Upper lobe of left lung (tissue), 4 donors: ENCODE results near the gene BTBD9.

ENCODE experiments used
- CTCF ChIP-seq, 6 experiments: fragments of 450-650 bp in 4 of 6; fragments of 200-600 bp in 2 of 6; sonication (generic) in 2 of 6; IDR thresholded peaks; one replicate each; pipeline ENCODE4 v1.5.1; 2016 to 2019; ENCODE audit warnings: antibody characterized with exemption in 6 of 6
- EP300 ChIP-seq, 4 donors: sonication (generic); formaldehyde crosslinking; IDR thresholded peaks; one replicate each; pipeline ENCODE4 v1.5.1; 2017; ENCODE audit warnings: antibody characterized with exemption in 4 of 4, control low read depth in 2 of 4
- POLR2A ChIP-seq, 4 donors: fragments of 450-650 bp; IDR thresholded peaks; one replicate each; pipeline ENCODE4 v1.5.1; 2016 to 2017; ENCODE audit warnings: antibody characterized with exemption in 4 of 4, mild to moderate bottlenecking in 2 of 4
- POLR2AphosphoS5 ChIP-seq, 2 donors: sonication (generic); formaldehyde crosslinking; IDR thresholded peaks; one replicate each; pipeline ENCODE4 v1.5.1; 2017; ENCODE audit warnings: antibody characterized with exemption in 2 of 2

- no peak for TF ChIP-seq POLR2A (IDR thresholded peaks at IDR 0.05)
- no peak for TF ChIP-seq CTCF (IDR thresholded peaks at IDR 0.05)
- TF ChIP-seq EP300 (IDR thresholded peaks at IDR 0.05), result no peak
- no peak for TF ChIP-seq POLR2AphosphoS5 (IDR thresholded peaks at IDR 0.05)
Observed at GRCh38 chr6:38445925-38446324, 193.8 kb downstream of the BTBD9 start.
